Coronary artery (tissue), 2 donors: ENCODE results near the gene GABRR1.

ENCODE experiments used
- DNase-seq: peaks from one replicate; pipeline ENCODE4 v3.0.0-alpha.2; 2017; ENCODE audit warnings: low spot score
- H3K27ac ChIP-seq, 2 donors: fragments of 200-600 bp; sonication (generic); one replicate each; pipeline ENCODE4 v1.5.1; 2016 to 2019
- H3K4me3 ChIP-seq: fragments of 200-600 bp; sonication (generic); 2 replicates; pipeline ENCODE4 v1.5.1; 2016; ENCODE audit warnings: mild to moderate bottlenecking, moderate library complexity
- CTCF ChIP-seq: fragments of 200-600 bp; sonication (generic); IDR thresholded peaks from one replicate; pipeline ENCODE4 v1.5.1; 2019; ENCODE audit warnings: antibody characterized with exemption

Gene GABRR1

GRCh38 chr6:89148016-89148750, 69.0 kb downstream of the GABRR1 start:
- no peak for DNase-seq
- Histone ChIP-seq H3K27ac (no peak overlapping the region), H3K4me3 (no peak overlapping the region)
- TF ChIP-seq CTCF: no peak

GRCh38 chr6:89146718-89147700, 70.1 kb downstream of the GABRR1 start:
- TF ChIP-seq CTCF: no peak
- Histone ChIP-seq H3K27ac (peak overlapping the region; percentile 91), H3K4me3 (peak overlapping the region; percentile 96)
- DNase-seq: no peak

- peak; percentile 75 for DNase-seq
- peak within 1 kb of the TSS; percentile 96 for H3K4me3 ChIP-seq
- H3K27ac ChIP-seq: peak within 1 kb of the TSS; percentile 91
- TF ChIP-seq CTCF: no peak
Measured at GRCh38 chr6:89145956-89146717, 71.0 kb downstream of the GABRR1 start, which contains the start of gene PM20D2. PM20D2 (plus strand) TSS chr6:89146055; CDS start chr6:89146145, 90 bp downstream.

GRCh38 chr6:89145091-89145955, 71.8 kb downstream of the GABRR1 start:
- DNase-seq: no peak
- peak overlapping the region; percentile 96 for H3K4me3 ChIP-seq
- H3K27ac ChIP-seq: peak overlapping the region; percentile 91
- TF ChIP-seq CTCF: no peak

GRCh38 chr6:89144354-89144906, 72.7 kb downstream of the GABRR1 start:
- Histone ChIP-seq H3K27ac (no peak overlapping the region), H3K4me3 (no peak overlapping the region)
- DNase-seq: no peak
- no peak for TF ChIP-seq CTCF
